ENCODE results near the gene SLC22A5.

Gene SLC22A5

GRCh38 chr5:132368186-132368585 is 1.3 kb upstream of the SLC22A5 start:
- DNase-seq, result no peak

GRCh38 chr5:132369007-132369473 is 470 bp upstream of the SLC22A5 start:
- peak; percentile 62 for DNase-seq

DNA sequence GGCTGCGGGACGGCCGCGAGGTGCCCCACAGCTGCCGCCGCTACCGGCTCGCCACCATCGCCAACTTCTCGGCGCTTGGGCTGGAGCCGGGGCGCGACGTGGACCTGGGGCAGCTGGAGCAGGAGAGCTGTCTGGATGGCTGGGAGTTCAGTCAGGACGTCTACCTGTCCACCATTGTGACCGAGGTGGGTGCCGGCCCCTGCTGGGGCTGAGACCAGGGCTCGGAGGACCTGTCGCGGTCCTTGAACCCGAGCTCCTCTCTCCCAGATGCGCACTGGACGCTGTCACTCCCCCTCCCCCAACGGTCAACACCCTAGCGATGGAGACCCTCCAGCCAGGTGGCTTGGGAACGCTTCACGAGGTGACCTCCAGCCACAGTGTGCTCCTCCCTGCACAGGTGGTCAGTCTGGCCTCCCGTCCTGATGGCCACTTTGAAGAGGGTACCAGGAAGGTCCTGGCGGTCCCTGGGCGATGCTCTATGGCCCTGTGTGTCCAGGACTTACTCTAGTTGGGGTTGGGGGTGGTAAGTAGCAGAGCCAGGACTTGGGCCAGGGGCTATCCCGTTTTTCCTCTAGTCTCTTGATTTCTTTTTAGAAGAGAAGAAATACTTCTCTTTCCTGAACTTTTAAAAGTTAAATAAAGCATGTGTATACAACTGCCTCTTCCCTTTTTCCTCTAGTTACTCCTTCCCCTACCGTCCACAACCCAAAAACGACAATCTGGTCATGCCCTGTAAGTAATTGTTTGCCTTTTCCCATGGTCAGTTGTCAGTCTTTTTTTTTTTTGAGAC is 866 bp downstream of the SLC22A5 start:
- no peak for DNase-seq

- DNase-seq, result no peak
These were observed 1.6 kb downstream of the SLC22A5 start for GRCh38 chr5:132370971-132371602.

DNA sequence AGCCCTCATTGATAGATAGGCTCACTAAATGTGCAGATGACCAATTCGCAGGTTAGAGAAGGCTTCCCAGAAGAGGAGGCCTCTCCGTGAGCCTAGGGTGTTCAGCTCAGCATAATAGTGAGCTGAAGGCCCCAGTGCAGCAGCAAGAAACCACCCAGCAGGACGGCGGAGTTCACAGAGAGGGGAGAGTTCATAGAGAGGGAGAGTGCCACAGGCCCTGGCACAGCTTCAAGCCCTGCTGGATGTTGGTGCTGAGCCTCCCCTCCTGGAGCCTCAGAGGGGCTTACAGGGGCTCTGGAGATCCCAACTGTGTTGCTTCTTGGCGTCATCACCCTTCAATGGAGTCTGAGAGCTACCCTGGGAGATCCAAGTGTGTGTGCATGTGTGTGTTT is 2.1 kb downstream of the SLC22A5 start:
- DNase-seq, result no peak

GRCh38 chr5:132372127-132372526 is 2.6 kb downstream of the SLC22A5 start:
- DNase-seq, result no peak

GRCh38 chr5:132372542-132372941 is 3.0 kb downstream of the SLC22A5 start:
- DNase-seq, result no peak

- no peak for DNase-seq
These were observed 6.4 kb downstream of the SLC22A5 start for GRCh38 chr5:132375957-132376356.

GRCh38 chr5:132376694-132377641 is 7.5 kb downstream of the SLC22A5 start:
- no peak for DNase-seq

DNA sequence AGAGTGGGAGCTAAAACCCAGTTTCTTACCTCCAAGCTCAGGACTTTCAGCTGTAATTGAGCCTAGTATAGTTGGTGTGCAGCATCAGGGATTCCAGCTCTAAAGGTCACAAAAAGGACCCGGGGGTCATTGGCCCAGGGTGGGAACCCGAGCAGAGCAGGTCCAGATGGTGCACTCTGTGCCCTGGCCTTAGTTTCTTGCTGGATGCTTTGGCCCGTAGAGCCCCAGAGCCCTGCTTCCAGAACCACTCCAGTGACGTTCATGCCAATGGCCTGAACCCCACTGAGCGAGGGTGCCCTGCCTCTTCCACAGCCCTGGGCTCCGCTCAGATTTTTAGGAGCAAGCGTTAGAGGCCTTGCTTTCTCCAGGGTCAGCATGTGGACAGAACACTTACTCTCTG is 8.2 kb downstream of the SLC22A5 start:
- DNase-seq, result no peak

DNA sequence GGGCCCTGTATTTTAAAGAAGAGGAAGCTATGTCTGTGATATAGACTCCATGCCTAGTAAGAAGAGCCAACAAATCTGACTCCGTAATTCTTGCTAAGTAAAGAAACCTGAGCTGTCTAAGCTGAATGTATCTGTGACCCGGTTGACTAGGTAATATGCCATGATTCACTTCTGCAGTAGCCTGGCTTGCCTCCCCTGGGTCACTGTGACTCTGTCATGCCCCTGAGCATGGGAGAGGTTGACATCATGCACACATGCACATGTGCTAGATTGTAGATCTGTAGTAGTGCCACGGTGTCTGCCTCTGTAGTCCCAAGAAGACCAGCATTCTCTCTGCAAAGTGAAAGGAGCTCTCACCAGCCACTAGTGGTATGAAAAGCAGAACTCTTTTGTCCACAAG is 9.1 kb downstream of the SLC22A5 start:
- peak; percentile 51 for DNase-seq

- no peak for DNase-seq
These were observed 10.5 kb downstream of the SLC22A5 start for GRCh38 chr5:132380047-132380446.

DNA sequence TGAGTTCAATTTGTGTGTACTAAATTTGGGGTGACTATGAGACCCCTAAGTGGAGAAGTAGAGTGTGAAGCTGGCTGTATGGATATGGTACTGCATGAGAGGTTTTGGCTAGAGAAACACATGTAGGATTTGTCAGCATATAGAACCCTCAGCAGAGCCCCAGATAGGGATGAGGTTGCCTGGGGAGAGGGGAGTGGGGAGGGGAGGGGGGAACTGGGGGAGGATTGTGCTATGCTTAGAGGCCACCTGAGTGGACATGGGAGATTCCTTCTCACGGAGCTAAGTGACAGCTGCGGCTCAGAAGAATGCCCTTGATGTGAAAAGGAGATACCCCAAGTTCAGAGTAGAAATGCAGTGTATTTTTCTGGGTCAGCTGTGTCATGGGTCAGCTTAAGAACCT is 11.2 kb downstream of the SLC22A5 start:
- DNase-seq, result no peak

GRCh38 chr5:132381614-132382013 is 12.1 kb downstream of the SLC22A5 start:
- no peak for DNase-seq

DNA sequence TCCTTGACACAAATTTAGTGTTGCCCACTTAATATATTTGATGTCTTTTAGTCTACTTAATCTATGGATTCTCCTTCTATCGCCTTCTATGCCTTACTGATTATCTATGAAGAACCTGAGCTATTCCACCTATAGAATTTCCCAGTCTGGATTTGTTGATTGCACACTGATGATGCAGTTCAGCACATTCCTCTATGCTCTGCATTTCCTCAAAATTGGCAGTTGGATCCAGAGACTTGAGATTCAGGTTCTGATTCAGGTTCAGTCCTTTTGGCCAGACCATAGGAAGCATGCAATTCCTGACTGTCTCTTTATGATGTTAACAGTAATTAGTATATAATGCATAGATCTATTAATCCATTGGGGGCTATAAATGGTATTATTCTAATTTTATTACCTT is 13.8 kb downstream of the SLC22A5 start:
- no peak for DNase-seq

DNA sequence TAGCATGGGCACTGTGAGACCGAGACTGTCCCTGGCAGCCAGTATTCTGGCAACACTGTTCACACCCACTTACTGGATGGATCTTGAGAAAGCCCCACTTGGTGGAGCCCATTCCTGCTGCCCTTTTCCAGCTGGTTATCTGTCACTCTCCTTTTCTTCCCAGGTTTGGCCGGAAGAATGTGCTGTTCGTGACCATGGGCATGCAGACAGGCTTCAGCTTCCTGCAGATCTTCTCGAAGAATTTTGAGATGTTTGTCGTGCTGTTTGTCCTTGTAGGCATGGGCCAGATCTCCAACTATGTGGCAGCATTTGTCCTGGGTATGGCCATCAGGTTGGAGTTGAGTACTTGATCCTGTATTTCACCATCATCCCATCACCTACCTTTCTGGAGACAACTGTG is 14.5 kb downstream of the SLC22A5 start:
- DNase-seq, result no peak

- DNase-seq, result no peak
These were observed 15.1 kb downstream of the SLC22A5 start for GRCh38 chr5:132384506-132385050.

DNA sequence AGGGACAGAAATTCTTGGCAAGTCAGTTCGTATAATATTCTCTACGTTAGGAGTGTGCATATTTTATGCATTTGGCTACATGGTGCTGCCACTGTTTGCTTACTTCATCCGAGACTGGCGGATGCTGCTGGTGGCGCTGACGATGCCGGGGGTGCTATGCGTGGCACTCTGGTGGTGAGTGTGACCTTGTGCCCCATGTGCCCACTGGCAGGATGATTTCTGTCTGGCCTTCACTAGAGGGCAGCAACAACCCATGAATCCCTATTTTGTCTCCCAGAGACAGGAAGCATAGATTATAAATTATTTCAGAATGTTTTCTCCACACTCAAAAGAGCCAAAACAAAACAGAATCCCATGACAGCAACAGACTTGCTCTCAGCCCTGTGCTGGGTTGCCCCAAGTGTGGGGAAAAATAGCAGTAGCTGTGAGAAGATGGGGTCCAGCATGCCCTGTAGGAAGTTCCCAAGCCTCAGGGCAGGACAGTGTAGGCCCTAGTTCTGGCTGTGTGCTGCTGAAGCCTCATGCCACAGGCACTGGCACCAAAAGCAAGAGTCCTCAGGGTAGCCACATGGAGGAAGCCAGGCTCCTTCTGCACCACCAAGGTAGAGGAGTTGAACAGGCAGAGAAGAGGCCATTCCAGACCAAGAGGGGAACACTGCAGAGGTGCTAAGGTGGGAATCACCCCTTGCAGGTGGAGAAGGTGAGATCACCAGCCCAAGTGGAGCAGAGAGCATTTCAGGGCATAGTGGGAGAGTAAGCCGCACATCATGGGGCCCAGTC is 16.0 kb downstream of the SLC22A5 start:
- peak; percentile 65 for DNase-seq

DNA sequence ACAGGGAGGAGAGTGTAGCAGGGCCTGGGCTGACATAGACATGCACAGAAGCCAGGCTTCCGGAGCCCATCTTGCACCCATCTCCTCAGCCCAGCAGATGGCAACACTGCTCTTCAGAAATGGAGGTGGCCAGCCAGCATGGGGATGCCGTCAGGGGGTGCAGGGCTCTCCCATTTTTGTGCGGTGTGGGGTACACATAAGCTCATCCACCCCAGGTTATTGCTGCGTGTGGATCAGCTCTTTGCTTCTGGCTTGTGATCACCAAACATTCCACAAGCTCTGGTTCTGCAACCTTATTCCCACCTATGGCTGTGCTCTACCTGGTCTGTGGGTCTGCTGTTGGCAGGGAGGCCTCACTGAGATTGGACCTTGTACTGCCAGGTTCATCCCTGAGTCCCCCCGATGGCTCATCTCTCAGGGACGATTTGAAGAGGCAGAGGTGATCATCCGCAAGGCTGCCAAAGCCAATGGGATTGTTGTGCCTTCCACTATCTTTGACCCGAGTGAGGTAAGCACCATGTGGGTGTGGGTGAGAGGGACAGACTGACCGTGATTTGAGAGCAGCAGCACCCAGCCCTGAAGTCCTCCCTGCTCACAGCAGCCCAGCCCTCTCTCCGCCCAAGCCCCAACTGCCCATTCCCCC is 17.3 kb downstream of the SLC22A5 start:
- DNase-seq, result peak; percentile 82

DNA sequence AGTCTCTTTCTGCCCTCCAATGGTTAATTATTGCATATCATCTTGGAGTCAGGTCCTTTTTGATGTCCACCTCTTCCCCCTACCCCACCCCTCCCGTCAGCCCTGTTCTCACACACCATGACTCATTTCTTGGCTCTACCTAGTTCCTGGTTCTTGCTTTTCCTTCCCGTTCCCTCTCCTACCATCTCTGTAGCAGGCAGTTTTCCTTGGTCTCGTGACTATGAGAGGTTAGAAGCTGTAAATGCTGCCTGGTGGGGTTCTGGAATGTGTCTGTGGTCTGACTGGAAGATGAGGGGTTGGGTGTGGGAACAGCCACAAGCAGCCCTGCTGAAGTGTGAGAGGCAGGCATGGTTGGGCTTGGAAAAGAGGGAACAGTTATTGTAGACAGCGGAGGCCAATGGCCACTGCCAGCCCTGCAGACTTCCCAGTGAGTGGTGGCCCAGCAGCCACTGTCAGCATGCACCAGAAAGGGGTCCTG is 18.2 kb downstream of the SLC22A5 start:
- peak; percentile 56 for DNase-seq

DNA sequence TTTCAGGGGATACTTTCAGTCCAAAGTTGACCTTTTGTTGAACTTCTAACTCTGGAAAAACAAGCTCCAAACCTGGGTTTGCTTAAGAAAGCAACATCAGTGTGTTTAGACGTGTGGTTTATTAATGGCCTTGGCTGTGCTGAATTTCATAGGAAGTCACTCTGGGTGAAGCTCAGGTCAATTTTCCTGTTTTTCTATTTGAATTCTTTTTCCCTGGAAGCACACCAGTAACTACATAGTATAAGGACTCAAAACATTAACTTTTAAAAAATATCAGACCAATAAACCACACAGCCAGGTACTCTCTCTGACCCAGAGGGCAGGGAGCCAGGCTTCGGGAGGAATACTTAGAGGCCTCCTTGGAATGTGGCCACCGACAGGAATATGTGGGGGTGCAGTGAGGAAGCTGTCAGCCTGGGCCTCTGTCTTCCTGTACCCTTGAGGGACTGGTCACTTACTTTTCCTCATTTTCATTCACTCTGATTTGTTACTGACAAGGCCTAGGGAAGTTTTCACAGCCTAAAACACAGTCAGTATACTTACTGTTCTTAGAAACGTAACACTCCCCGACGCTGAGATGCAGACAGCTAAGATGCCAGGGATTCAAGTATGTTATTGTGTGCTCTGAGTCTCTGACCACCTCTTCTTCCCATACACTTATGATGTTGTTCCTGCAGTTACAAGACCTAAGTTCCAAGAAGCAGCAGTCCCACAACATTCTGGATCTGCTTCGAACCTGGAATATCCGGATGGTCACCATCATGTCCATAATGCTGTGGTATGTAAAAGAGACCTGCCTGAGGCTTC is 18.9 kb downstream of the SLC22A5 start:
- no peak for DNase-seq
